IMR-90 (cell line): Measurements from ENCODE around the gene BOD1. TPM values are rescaled to one million over a fixed set of nuclear protein-coding genes. Genes with fewer than 3 reads are reported as not detected.

Experiments
- ATAC-seq: fragments of 200-7000 bp; cut with Tn5 transposase; 2 replicates; pipeline ENCODE4 v1.9.1; 2020; ENCODE audit warnings: low read depth, mild to moderate bottlenecking, moderate library complexity
- BruUV-seq: library from RNA; stranded (reverse); fragments of 400-500 nt; replicated peaks from 2 replicates; lab custom pipeline; 2021; lab: Mats Ljungman, UMichigan
- CTCF ChIA-PET: fragments of 300-600 bp; formaldehyde crosslinking; extraction: SDS; loops from one replicate; lab custom pipeline; 2021; ENCODE audit warnings: antibody characterized with exemption; lab: Yijun Ruan, JAX
- POLR2A ChIA-PET: fragments of 300-600 bp; sonication (Branson Sonifier 250); formaldehyde crosslinking; loops from one replicate; lab custom pipeline; 2022; ENCODE audit warnings: antibody characterized with exemption; ENCODE audit not compliant: unreplicated experiment; lab: Charles Lee
- DNase-seq: peaks from one replicate; pipeline ENCODE4 v3.0.0; 2013
- H2AFZ ChIP-seq: replicated peaks from 2 replicates; pipeline ENCODE3; 2013; ENCODE audit warnings: low read length, mild to moderate bottlenecking; ENCODE audit not compliant: poor library complexity
- H2AK5ac ChIP-seq: 2 replicates; pipeline ENCODE4 v1.6.1; 2013; ENCODE audit warnings: low read depth, low read length, inconsistent platforms
- H2AK9ac ChIP-seq: replicated peaks from 2 replicates; pipeline ENCODE3; 2013; ENCODE audit warnings: mild to moderate bottlenecking, low read depth, low read length, moderate library complexity; ENCODE audit not compliant: poor library complexity
- H2BK120ac ChIP-seq: 2 replicates; pipeline ENCODE4 v1.6.1; 2013; ENCODE audit warnings: low read depth, low read length, inconsistent platforms
- H2BK15ac ChIP-seq: 3 replicates; pipeline ENCODE4 v1.6.1; 2013; ENCODE audit warnings: low read depth, low read length, inconsistent platforms
- H2BK20ac ChIP-seq: 2 replicates; pipeline ENCODE4 v1.6.1; 2013; ENCODE audit warnings: low read depth, mild to moderate bottlenecking, inconsistent platforms, low read length, moderate library complexity
- H2BK5ac ChIP-seq: 2 replicates; pipeline ENCODE4 v1.6.1; 2013; ENCODE audit warnings: mild to moderate bottlenecking, low read depth, low read length, inconsistent platforms; ENCODE audit not compliant: poor library complexity, severe bottlenecking
- H3K14ac ChIP-seq: replicated peaks from 2 replicates; pipeline ENCODE4 v1.6.1; 2013; ENCODE audit warnings: low read depth, low read length, inconsistent platforms
- H3K18ac ChIP-seq: 2 replicates; pipeline ENCODE4 v1.6.1; 2013; ENCODE audit warnings: low read depth, low read length, control low read depth
- H3K23ac ChIP-seq: 2 replicates; pipeline ENCODE4 v1.6.1; 2013; ENCODE audit warnings: low read depth, low read length, inconsistent platforms
- H3K27ac ChIP-seq: 2 replicates; pipeline ENCODE4 v1.5.1; 2013; ENCODE audit warnings: mild to moderate bottlenecking, control low read depth, low read length; ENCODE audit not compliant: insufficient read depth
- H3K27me3 ChIP-seq: 2 replicates; pipeline ENCODE4 v1.6.1; 2013; ENCODE audit warnings: low read length; ENCODE audit not compliant: control insufficient read depth, insufficient read depth
- H3K36me3 ChIP-seq: 2 replicates; pipeline ENCODE4 v1.6.1; 2013; ENCODE audit warnings: low read length, mixed read lengths; ENCODE audit not compliant: control insufficient read depth, insufficient read depth
- H3K4ac ChIP-seq: 2 replicates; pipeline ENCODE4 v1.6.1; 2013; ENCODE audit warnings: low read depth, low read length, inconsistent platforms
- H3K4me1 ChIP-seq: 2 replicates; pipeline ENCODE4 v1.6.1; 2013; ENCODE audit warnings: low read length, mixed read lengths; ENCODE audit not compliant: control insufficient read depth, insufficient read depth
- H3K4me2 ChIP-seq: 2 replicates; pipeline ENCODE4 v1.6.1; 2013; ENCODE audit warnings: low read depth, mild to moderate bottlenecking, control low read depth, low read length, moderate library complexity
- H3K4me3 ChIP-seq: 2 replicates; pipeline ENCODE4 v1.5.1; 2013; ENCODE audit warnings: low read depth, mild to moderate bottlenecking, control low read depth, low read length, moderate library complexity; ENCODE audit not compliant: insufficient read depth
- H3K56ac ChIP-seq: 2 replicates; pipeline ENCODE4 v1.6.1; 2013; ENCODE audit warnings: low read length, inconsistent platforms; ENCODE audit not compliant: insufficient read depth; ENCODE audit errors: extremely low read depth
- H3K79me1 ChIP-seq, 2 experiments: 2 replicates each; pipeline ENCODE4 v1.6.1; 2013; ENCODE audit warnings: low read length in 2 of 2, inconsistent platforms in 1 of 2, low read depth in 1 of 2
- H3K9ac ChIP-seq: 2 replicates; pipeline ENCODE4 v1.6.1; 2013; ENCODE audit warnings: low read depth, low read length, control low read depth
- H3K9me1 ChIP-seq: 2 replicates; pipeline ENCODE4 v1.6.1; 2013; ENCODE audit warnings: low read length, inconsistent platforms; ENCODE audit not compliant: insufficient read depth
- H3K9me3 ChIP-seq: 2 replicates; pipeline ENCODE4 v1.6.1; 2013; ENCODE audit warnings: low read length; ENCODE audit not compliant: control insufficient read depth, insufficient read depth
- H4K20me1 ChIP-seq: 2 replicates; pipeline ENCODE4 v1.6.1; 2013; ENCODE audit warnings: low read length, inconsistent platforms; ENCODE audit not compliant: insufficient read depth
- H4K5ac ChIP-seq: 2 replicates; pipeline ENCODE4 v1.6.1; 2013; ENCODE audit warnings: mild to moderate bottlenecking, low read depth, low read length, control low read depth
- H4K8ac ChIP-seq, 2 experiments: 2 replicates each; pipeline ENCODE4 v1.6.1; 2013; ENCODE audit warnings: low read depth in 2 of 2, low read length in 2 of 2, control low read depth in 1 of 2, inconsistent platforms in 1 of 2
- H4K91ac ChIP-seq: 2 replicates; pipeline ENCODE4 v1.6.1; 2013; ENCODE audit warnings: low read depth, low read length, inconsistent platforms; ENCODE audit not compliant: insufficient read depth
- BHLHE40 ChIP-seq: fragments of 150-350 bp; IDR thresholded peaks from 2 replicates; pipeline ENCODE4 v1.6.1; 2016; ENCODE audit warnings: mild to moderate bottlenecking, low read depth, low read length
- CEBPB ChIP-seq: IDR thresholded peaks from 2 replicates; pipeline ENCODE4 v1.6.1; 2012; ENCODE audit warnings: low read depth, low read length, improper control_type of control experiment
- CHD1 ChIP-seq: IDR thresholded peaks from 2 replicates; pipeline ENCODE4 v1.6.1; 2012; ENCODE audit warnings: low read depth, low read length, improper control_type of control experiment
- CTCF ChIP-seq: conservative IDR thresholded peaks from 2 replicates; pipeline ENCODE4 v1.5.1; 2012; ENCODE audit warnings: mild to moderate bottlenecking, low read depth, low read length, improper control_type of control experiment
- ELK1 ChIP-seq: fragments of 150-350 bp; IDR thresholded peaks from 2 replicates; pipeline ENCODE4 v1.6.1; 2016; ENCODE audit warnings: low read depth, mild to moderate bottlenecking, low read length, moderate library complexity, borderline replicate concordance
- FOS ChIP-seq: fragments of 150-350 bp; IDR thresholded peaks from 2 replicates; pipeline ENCODE4 v1.6.1; 2016; ENCODE audit warnings: low read depth, low read length
- MAFK ChIP-seq: IDR thresholded peaks from 2 replicates; pipeline ENCODE4 v1.6.1; 2012; ENCODE audit warnings: low read depth, low read length, improper control_type of control experiment
- MAZ ChIP-seq: IDR thresholded peaks from 2 replicates; pipeline ENCODE4 v1.6.1; 2012; ENCODE audit warnings: low read depth, mild to moderate bottlenecking, low read length, improper control_type of control experiment, moderate library complexity, borderline replicate concordance
- MXI1 ChIP-seq: IDR thresholded peaks from 2 replicates; pipeline ENCODE4 v1.6.1; 2012; ENCODE audit warnings: low read depth, mild to moderate bottlenecking, low read length, moderate library complexity, borderline replicate concordance
- NFE2L2 ChIP-seq: fragments of 150-350 bp; IDR thresholded peaks from 2 replicates; pipeline ENCODE4 v1.6.1; 2016; ENCODE audit warnings: low read depth, mild to moderate bottlenecking, low read length
- POLR2A ChIP-seq: IDR thresholded peaks from 2 replicates; pipeline ENCODE4 v1.6.1; 2012; ENCODE audit warnings: mild to moderate bottlenecking, low read depth, low read length
- RAD21 ChIP-seq: IDR thresholded peaks from 2 replicates; pipeline ENCODE4 v1.6.1; 2012; ENCODE audit warnings: low read length, improper control_type of control experiment
- RCOR1 ChIP-seq: IDR thresholded peaks from 2 replicates; pipeline ENCODE4 v1.6.1; 2012; ENCODE audit warnings: mild to moderate bottlenecking, low read length, improper control_type of control experiment; ENCODE audit not compliant: insufficient replicate concordance
- RFX5 ChIP-seq: IDR thresholded peaks from 2 replicates; pipeline ENCODE4 v1.8.0; 2012; ENCODE audit warnings: low read depth, mild to moderate bottlenecking, low read length, moderate library complexity
- SMC3 ChIP-seq: fragments of 150-350 bp; IDR thresholded peaks from 2 replicates; pipeline ENCODE4 v1.6.1; 2016; ENCODE audit warnings: low read depth, mild to moderate bottlenecking, antibody characterized with exemption, low read length, moderate library complexity
- USF2 ChIP-seq: fragments of 150-350 bp; IDR thresholded peaks from 2 replicates; pipeline ENCODE4 v1.6.1; 2017; ENCODE audit warnings: mild to moderate bottlenecking, antibody characterized with exemption, low read length, low read depth
- WGBS, 2 experiments: methylation state at CpG; one replicate each; pipeline versions ENCODE4 v1.1.5 to v1.1.7; 2013; ENCODE audit warnings: missing lambda C conversion rate in 2 of 2; ENCODE audit not compliant: insufficient read length in 1 of 2; ENCODE audit errors: extremely low coverage in 2 of 2; 5-methylcytosine and 5-hydroxymethylcytosine counted together
- dilution Hi-C: fragments of 300-500 bp; cut with HindIII; formaldehyde crosslinking; loops from one replicate; pipeline ENCODE4 v1.14.3; 2018; ENCODE audit warnings: low sequenced_read_pairs; ENCODE audit not compliant: unreplicated experiment
- in situ Hi-C: fragments of 300-500 bp; cut with MboI; formaldehyde crosslinking; loops from 3 replicates; pipeline ENCODE4 v1.14.3; 2019; ENCODE audit warnings: low sequenced_read_pairs, inconsistent platforms, mixed read lengths
- intact Hi-C: fragments of 100-400 bp; cut with micrococcal nuclease; formaldehyde crosslinking; loops from 2 replicates; pipeline ENCODE4 v1.10.0; 2022
- polyA plus RNA-seq, 3 experiments: library from polyadenylated mRNA; depleted of rRNA; stranded (reverse); fragments of >200 nt; gene quantifications; 2 replicates each; pipeline ENCODE4 v1.2.3, GENCODE V29; 2012; ENCODE audit warnings: low replicate concordance in 1 of 3
- total RNA-seq: library from RNA; depleted of rRNA; stranded (reverse); fragments of >200 nt; gene quantifications from 2 replicates; pipeline ENCODE4 v1.2.3, GENCODE V29; 2012

Gene BOD1
- total and polyA plus RNA-seq, 2 of the 4 experiments (the other 2 are of a cell fraction): 57.9 to 71.7 TPM

GRCh38 chr5:173625261-173625660 is 8.8 kb upstream of the BOD1 start:
- Histone ChIP-seq H3K4me2 (no peak overlapping the region), H3K79me1 (no peaks in the 10 kb centered on the region), H3K4ac (no peak overlapping the region), H2AK9ac (no peak overlapping the region), H4K20me1 (no peaks in the 10 kb centered on the region), H2AK5ac (no peak overlapping the region), H3K36me3 (no peaks in the 10 kb centered on the region), H2BK5ac (no peak overlapping the region), H3K18ac (no peak overlapping the region), H2BK120ac (no peak overlapping the region), H3K9me1 (no peaks in the 10 kb centered on the region; the same call in 1 of the 2 replicates), H3K4me1 (no peaks in the 10 kb centered on the region), H3K9me3 (no peaks in the 10 kb centered on the region), H3K27ac (no peak overlapping the region), H4K91ac (no peak overlapping the region), H2BK20ac (no peak overlapping the region), H4K5ac (no peak overlapping the region), H2BK15ac (no peak overlapping the region), H3K9ac (no peak overlapping the region), H3K14ac (no peak overlapping the region), H4K8ac (no peak overlapping the region), H2AFZ (no peak overlapping the region), H3K4me3 (no peak overlapping the region), H3K27me3 (peaks cover 25% of the 10 kb centered on the region), H3K23ac (no peak overlapping the region), H3K56ac (no peak overlapping the region)
- dilution Hi-C loops: no loop called here
- DNase-seq (no peak), ATAC-seq (peak; percentile 24; the same call in 1 of the 2 replicates)
- TF ChIP-seq MAFK (no peak), RCOR1 (no peak), MXI1 (no peak), CEBPB (no peak), FOS (no peak), MAZ (no peak), NFE2L2 (no peak), SMC3 (no peak), BHLHE40 (no peak), CTCF (no peak), POLR2A (no peak), RAD21 (no peak), ELK1 (no peak), RFX5 (no peak), CHD1 (no peak), USF2 (no peak)
- intact Hi-C loops: no loop called here
- whole genome bisulfite sequencing, 2 experiments: no CpG with 5 or more reads among the region's 3 CpGs
- no TSS peak for BruUV-seq
- ChIA-PET POLR2A (no interaction called here), CTCF (interaction anchor here (1.2 kb wide), 1 partner anchor 348 kb away, joined by 4 read pairs; no protein-coding TSS in a partner anchor)
- in situ Hi-C loops: no loop called here
